ENCODE data around the gene IFT122.

Gene IFT122

DNA sequence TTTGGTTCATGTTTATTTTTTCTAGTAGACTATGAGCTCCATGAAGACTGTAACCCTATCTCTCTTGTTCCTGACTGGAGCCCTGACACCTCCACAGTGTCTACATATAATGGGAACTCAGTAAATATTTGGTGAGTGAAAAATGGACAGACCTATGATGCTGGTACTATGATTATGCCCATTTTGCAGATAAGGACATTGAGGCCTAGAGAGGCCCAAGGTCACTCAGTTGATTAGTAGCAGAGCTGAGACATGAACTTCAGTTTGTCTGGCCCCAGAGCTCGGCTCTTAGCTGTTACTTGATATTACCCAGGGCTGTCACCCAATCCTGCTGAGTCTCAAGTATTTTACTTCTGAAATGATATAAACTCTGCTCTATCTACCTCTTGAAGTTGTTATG lies 17.1 kb upstream of the IFT122 start:
- Mint-ChIP-seq H3K27me3 (peaks cover 12% of the 10 kb centered on the region), H3K9me3 (no peaks in the 10 kb centered on the region), H3K36me3 (peaks cover 1% of the 10 kb centered on the region), H3K4me3 (no peak overlapping the region), H3K27ac (no peak overlapping the region), H3K4me1 (peaks cover 12% of the 10 kb centered on the region)
- CTCF ChIA-PET = interaction anchor here (0.6 to 1.3 kb wide), 4 partner anchors 23 to 686 kb away, joined by 3 read pairs; no protein-coding TSS in a partner anchor
- DNase-seq = no peak

DNA sequence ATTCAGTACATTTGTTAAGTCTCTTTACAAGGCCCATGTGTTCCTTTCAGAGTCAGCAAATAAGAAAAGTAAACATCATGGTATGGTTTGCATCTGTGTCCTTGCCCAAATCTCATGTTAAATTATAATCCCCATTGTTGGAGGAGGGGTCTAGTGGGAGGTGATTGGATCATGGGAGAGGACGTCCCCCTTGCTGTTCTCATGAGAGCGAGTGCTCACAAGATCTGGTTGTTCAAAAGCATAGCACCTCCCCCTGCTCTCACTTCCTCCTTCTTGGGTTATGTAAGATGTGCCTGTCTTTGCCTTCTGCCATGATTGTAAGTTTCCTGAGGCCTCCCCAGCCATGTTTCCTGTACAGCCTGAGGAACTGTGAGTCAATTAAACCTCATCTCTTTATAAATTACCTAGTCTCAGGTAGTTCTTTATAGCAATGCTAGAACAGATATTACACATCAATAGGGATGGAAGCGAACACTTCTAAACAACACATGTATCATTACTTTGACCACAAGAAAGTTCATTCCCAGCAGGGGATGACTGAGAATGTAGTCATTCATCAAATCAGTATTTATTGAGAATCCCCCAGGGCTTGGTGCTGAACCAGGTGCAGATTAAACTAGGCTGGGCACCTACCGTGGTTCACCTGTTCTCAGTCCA lies 15.7 kb upstream of the IFT122 start:
- DNase-seq = no peak
- Mint-ChIP-seq H3K36me3 (peaks cover 6% of the 10 kb centered on the region), H3K27me3 (peaks cover 19% of the 10 kb centered on the region), H3K4me1 (peaks cover 26% of the 10 kb centered on the region), H3K27ac (no peak overlapping the region), H3K9me3 (no peaks in the 10 kb centered on the region), H3K4me3 (no peak overlapping the region)
- CTCF ChIA-PET = no interaction called here

DNA sequence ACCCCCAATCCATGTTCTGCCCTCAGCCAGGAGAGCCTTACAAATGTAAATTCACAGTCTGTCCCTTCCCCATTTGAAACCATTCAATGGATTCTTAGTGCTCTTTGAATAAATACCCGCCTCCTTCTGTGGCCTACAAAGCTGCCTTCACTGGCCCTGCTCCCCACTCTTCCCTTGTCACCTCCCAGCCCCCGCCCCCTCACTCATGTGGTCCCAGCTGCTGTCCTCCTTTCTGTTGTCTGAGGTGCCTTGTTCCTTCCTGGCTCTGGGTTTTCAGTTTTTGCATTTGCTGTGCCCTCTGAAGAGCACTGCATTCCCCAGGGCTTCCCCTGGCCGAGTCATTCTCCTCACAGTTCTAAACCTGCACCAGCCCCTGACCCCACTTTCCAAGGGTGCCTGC lies 14.8 kb upstream of the IFT122 start:
- peaks cover 34% of the 10 kb centered on the region for H3K4me1 Mint-ChIP-seq
- H3K36me3 Mint-ChIP-seq = peaks cover 10% of the 10 kb centered on the region
- H3K27ac Mint-ChIP-seq = no peak overlapping the region
- DNase-seq = no peak
- no peaks in the 10 kb centered on the region for H3K9me3 Mint-ChIP-seq
- H3K27me3 Mint-ChIP-seq = peaks cover 19% of the 10 kb centered on the region
- H3K4me3 Mint-ChIP-seq = no peak overlapping the region
- CTCF ChIA-PET = no interaction called here

DNA sequence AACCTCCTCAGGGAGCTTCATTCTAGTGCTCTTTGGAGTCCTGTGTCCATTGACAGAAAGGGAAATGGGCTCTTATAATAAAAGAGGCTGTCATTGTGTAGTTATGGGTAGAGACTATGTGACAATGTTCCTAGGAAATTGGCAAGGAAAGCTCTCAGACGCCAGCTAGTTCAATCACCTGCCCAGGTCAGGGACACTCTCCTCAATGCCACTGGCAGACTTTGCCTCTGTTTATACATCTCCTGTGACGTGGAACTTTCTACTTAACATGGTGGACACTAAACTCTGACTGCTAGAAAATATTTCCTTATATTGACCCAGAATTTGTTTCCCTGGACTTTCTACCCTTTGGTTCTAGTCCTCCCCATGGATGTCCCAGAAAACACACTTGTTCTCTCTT lies 14.4 kb upstream of the IFT122 start:
- DNase-seq = no peak
- Mint-ChIP-seq H3K4me1 (peaks cover 34% of the 10 kb centered on the region), H3K36me3 (peaks cover 13% of the 10 kb centered on the region), H3K27ac (no peak overlapping the region), H3K9me3 (no peaks in the 10 kb centered on the region), H3K4me3 (no peak overlapping the region), H3K27me3 (peaks cover 19% of the 10 kb centered on the region)
- CTCF ChIA-PET = no interaction called here

- no peak for DNase-seq
- Mint-ChIP-seq H3K27ac (no peak overlapping the region), H3K4me1 (peaks cover 34% of the 10 kb centered on the region), H3K36me3 (peaks cover 28% of the 10 kb centered on the region), H3K27me3 (peaks cover 19% of the 10 kb centered on the region), H3K9me3 (no peaks in the 10 kb centered on the region), H3K4me3 (peak overlapping the region; percentile 60)
- CTCF ChIA-PET = interaction anchor here (1.2 to 1.6 kb wide), 4 partner anchors 13 to 63 kb away, joined by 3 to 4 read pairs (median 4); no protein-coding TSS in a partner anchor
Measured at GRCh38 chr3:129428007-129428375, 12.0 kb upstream of the IFT122 start.

GRCh38 chr3:129428376-129429079 lies 11.5 kb upstream of the IFT122 start, which contains the start of gene EFCAB12:
Gene EFCAB12, minus strand, starts transcription at chr3:129428636. Its CDS starts 148 bp downstream, at chr3:129428488.
- H3K4me3 Mint-ChIP-seq = peak within 1 kb of the TSS; percentile 60
- H3K27ac Mint-ChIP-seq = peak within 1 kb of the TSS; percentile 43
- H3K9me3 Mint-ChIP-seq = no peaks in the 10 kb centered on the region
- CTCF ChIA-PET = interaction anchor here (0.6 to 1.6 kb wide), 6 partner anchors 10 to 100 kb away, joined by 3 to 4 read pairs (median 4); no protein-coding TSS in a partner anchor
- H3K36me3 Mint-ChIP-seq = peaks cover 28% of the 10 kb centered on the region
- DNase-seq = peak; percentile 95
- peaks cover 19% of the 10 kb centered on the region for H3K27me3 Mint-ChIP-seq
- peaks cover 34% of the 10 kb centered on the region for H3K4me1 Mint-ChIP-seq

DNA sequence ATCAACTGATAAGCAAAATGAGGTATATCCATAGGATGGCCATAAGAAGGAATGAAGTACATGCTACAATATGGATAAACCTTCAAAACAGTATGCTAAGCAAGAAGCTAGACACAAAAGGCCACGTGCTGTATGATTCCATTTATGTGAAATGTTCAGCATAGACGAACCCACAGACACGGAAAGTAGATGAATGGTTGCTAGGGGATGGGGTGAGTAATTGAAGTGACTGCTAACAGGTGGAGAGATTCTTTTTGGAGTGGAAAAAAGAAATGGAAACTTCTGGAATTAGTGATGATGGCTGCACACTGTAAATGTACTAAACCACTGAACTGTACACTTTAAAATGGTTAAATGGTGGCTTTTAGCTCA lies 11.0 kb upstream of the IFT122 start:
- H3K9me3 Mint-ChIP-seq = no peaks in the 10 kb centered on the region
- H3K36me3 Mint-ChIP-seq = peaks cover 34% of the 10 kb centered on the region
- no peak overlapping the region for H3K4me3 Mint-ChIP-seq
- DNase-seq = no peak
- H3K4me1 Mint-ChIP-seq = peaks cover 37% of the 10 kb centered on the region
- CTCF ChIA-PET = interaction anchor here (0.6 to 1.6 kb wide), 4 partner anchors 9 to 101 kb away, joined by 3 to 4 read pairs (median 3); no protein-coding TSS in a partner anchor
- H3K27me3 Mint-ChIP-seq = peaks cover 19% of the 10 kb centered on the region
- H3K27ac Mint-ChIP-seq = no peak overlapping the region

DNA sequence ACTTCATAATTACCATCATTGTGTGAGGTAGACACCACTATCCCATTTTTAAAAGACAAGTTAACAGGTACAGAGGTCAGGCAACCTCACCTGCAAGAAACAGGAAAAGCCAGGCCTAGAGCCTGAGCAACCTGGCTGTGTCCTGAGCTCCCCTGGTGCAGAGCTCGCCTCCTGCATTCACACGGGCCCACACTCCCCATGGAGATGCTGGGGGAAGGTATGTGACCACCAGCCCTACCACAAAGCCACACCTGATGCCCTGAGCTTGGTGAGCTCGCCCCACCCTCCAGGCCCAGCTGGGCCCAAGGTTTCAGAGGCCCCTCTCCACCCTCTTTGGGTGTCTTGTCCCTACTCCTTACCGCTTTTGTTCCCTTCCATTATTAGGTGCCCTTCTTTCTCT lies 10.4 kb upstream of the IFT122 start:
- Mint-ChIP-seq H3K4me3 (no peak overlapping the region), H3K4me1 (peaks cover 35% of the 10 kb centered on the region), H3K36me3 (peaks cover 36% of the 10 kb centered on the region), H3K9me3 (no peaks in the 10 kb centered on the region), H3K27me3 (peaks cover 19% of the 10 kb centered on the region), H3K27ac (no peak overlapping the region)
- CTCF ChIA-PET = interaction anchor here (0.9 to 1.6 kb wide), 2 partner anchors 9 to 30 kb away, joined by 3 to 4 read pairs; no protein-coding TSS in a partner anchor
- DNase-seq = no peak

GRCh38 chr3:129432036-129432435 lies 8.0 kb upstream of the IFT122 start:
- H3K27ac Mint-ChIP-seq = no peak overlapping the region
- peaks cover 15% of the 10 kb centered on the region for H3K27me3 Mint-ChIP-seq
- no peak overlapping the region for H3K4me3 Mint-ChIP-seq
- no peaks in the 10 kb centered on the region for H3K9me3 Mint-ChIP-seq
- H3K4me1 Mint-ChIP-seq = peaks cover 58% of the 10 kb centered on the region
- peaks cover 52% of the 10 kb centered on the region for H3K36me3 Mint-ChIP-seq
- CTCF ChIA-PET = no interaction called here
- DNase-seq = no peak

GRCh38 chr3:129432671-129433070 lies 7.4 kb upstream of the IFT122 start:
- peaks cover 61% of the 10 kb centered on the region for H3K4me1 Mint-ChIP-seq

DNA sequence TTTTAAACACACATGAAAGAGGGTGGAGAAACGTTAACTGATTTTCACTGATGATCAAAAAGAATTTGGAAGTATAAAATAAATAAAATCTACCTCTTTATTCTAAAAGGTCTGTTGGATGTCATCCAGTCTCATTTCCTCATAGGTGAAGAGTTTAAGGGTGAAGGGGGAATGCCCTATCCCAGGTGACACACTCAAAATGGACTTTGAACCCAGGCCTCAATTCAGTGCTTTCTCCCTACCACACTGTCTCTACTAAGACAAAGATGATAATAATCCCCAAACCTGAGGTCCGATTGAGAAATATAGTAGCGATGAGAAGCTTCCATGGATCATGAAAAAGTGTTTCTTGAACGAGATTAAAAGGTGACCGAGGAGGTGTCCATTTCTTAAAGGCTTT lies 6.5 kb upstream of the IFT122 start:
- CTCF ChIA-PET = interaction anchor here (0.6 kb wide), 1 partner anchor 18 kb away, joined by 3 read pairs; no protein-coding TSS in a partner anchor
- no peaks in the 10 kb centered on the region for H3K9me3 Mint-ChIP-seq
- peaks cover 58% of the 10 kb centered on the region for H3K36me3 Mint-ChIP-seq
- no peaks in the 10 kb centered on the region for H3K27me3 Mint-ChIP-seq
- H3K4me1 Mint-ChIP-seq = peaks cover 61% of the 10 kb centered on the region
- H3K27ac Mint-ChIP-seq = no peak overlapping the region
- DNase-seq = no peak
- H3K4me3 Mint-ChIP-seq = no peak overlapping the region

More at GRCh38 chr3:129432671-129433070, 7.4 kb upstream of the IFT122 start:
- Mint-ChIP-seq H3K27me3 (peaks cover 9% of the 10 kb centered on the region), H3K9me3 (no peaks in the 10 kb centered on the region), H3K4me3 (no peak overlapping the region), H3K36me3 (peaks cover 57% of the 10 kb centered on the region), H3K27ac (no peak overlapping the region)
- CTCF ChIA-PET = interaction anchor here (0.6 kb wide), 1 partner anchor 17 kb away, joined by 3 read pairs; no protein-coding TSS in a partner anchor
- no peak for DNase-seq

DNA sequence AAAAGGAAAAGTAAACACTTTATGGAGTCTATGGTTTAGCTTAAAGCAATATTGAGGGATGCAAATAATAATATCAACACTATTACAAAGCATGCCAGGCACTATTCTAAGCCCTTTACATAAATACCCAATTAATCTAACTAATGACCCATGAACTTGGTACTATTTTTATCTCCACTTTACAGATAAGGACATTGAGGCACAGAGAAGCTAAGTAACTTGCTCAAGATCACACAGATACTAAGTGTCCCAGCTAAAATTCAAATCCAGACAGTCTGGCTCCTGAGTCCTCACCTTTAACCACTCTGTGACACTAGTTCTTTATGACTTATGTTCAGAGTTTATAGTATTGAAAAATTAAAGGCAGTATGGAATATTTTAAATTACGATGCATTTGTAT lies 5.9 kb upstream of the IFT122 start:
- Mint-ChIP-seq H3K4me1 (peaks cover 57% of the 10 kb centered on the region), H3K27me3 (no peaks in the 10 kb centered on the region), H3K4me3 (no peak overlapping the region), H3K36me3 (peaks cover 55% of the 10 kb centered on the region), H3K9me3 (no peaks in the 10 kb centered on the region), H3K27ac (no peak overlapping the region)
- CTCF ChIA-PET = no interaction called here
- DNase-seq = no peak

- Mint-ChIP-seq H3K9me3 (no peaks in the 10 kb centered on the region), H3K36me3 (peaks cover 53% of the 10 kb centered on the region), H3K4me3 (no peak overlapping the region), H3K27me3 (peaks cover 3% of the 10 kb centered on the region), H3K27ac (no peak overlapping the region), H3K4me1 (peaks cover 47% of the 10 kb centered on the region)
- CTCF ChIA-PET = no interaction called here
- no peak for DNase-seq
Measured at GRCh38 chr3:129435367-129435766, 4.7 kb upstream of the IFT122 start.

GRCh38 chr3:129439226-129439816 lies 703 bp upstream of the IFT122 start:
- H3K4me3 Mint-ChIP-seq = peak overlapping the region; percentile 82
- H3K9me3 Mint-ChIP-seq = no peaks in the 10 kb centered on the region
- peaks cover 3% of the 10 kb centered on the region for H3K27me3 Mint-ChIP-seq
- DNase-seq = peak; percentile 67
- H3K4me1 Mint-ChIP-seq = peaks cover 64% of the 10 kb centered on the region
- H3K27ac Mint-ChIP-seq = peak overlapping the region; percentile 94
- CTCF ChIA-PET = interaction anchor here (0.6 to 1.4 kb wide), 3 partner anchors 29 to 123 kb away, joined by 3 to 5 read pairs (median 3); a partner anchor contains a TSS
- H3K36me3 Mint-ChIP-seq = peaks cover 30% of the 10 kb centered on the region

Data from activated naive CD4-positive, alpha-beta T cell treated with anti-CD3 and anti-CD28 coated beads, Interleukin-2, amount 10 ng/mL, durations not matched to agents 7 days and 5 days (primary cell).